Left ventricle myocardium superior (tissue), 1 donor: ENCODE data around the gene CLNK. TPM values are rescaled to one million over a fixed set of nuclear protein-coding genes. Genes with fewer than 3 reads are reported as not detected.

Experiments used
- ATAC-seq: fragments of 200-7000 bp; cut with Tn5 transposase; one replicate; pipeline ENCODE4 v1.9.1; 2020; ENCODE audit warnings: mild to moderate bottlenecking, moderate library complexity
- DNase-seq: peaks from one replicate; pipeline ENCODE4 v3.0.0-alpha.2; 2020
- intact Hi-C: fragments of 100-400 bp; cut with micrococcal nuclease; formaldehyde crosslinking; loops from one replicate; pipeline ENCODE4 v1.11.0; 2022
- total RNA-seq: library from RNA; stranded (reverse); fragmentation: NEBNext Ultra II Directional; extraction: Animal tissue kit (Norgen Biotek cat#: 25700); gene quantifications from one replicate; pipeline ENCODE4 v1.2.1, GENCODE V29; 2021
- donor health status: DM: no; HTN: yes; CAD: no; lungs with severe emphysema.

CLNK gene
- total RNA-seq, 1 donor from 2014 or later, result not detected

DNA sequence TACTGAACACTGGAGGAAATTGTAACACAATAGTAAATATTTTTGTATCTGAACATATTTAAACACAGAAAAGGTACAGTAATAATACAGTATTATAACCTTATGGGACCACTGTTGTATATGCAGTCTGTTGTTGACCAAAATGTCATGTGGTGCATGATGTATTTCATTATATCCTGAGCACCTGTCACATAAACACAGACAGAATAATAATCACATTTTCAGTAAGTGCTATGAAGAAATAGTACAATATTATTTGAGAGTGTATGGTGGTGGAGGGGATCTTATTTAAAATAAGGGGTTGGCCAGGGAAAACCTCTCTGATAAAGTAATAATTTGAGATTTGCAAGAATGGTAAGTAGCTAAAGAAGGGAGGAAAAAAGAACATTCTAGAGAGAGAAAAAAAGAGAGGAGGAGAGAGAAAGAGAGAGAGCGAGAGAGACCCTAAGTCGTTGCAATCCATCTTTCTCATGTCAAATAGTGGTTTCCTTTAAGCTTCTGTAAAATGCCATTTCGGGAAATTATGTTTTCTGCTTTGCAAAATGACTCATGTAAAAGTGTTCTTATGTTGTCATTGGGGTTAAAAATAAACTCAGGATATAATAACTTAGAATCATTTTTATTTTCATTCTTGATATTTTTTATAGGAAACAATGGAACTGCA is 19.3 kb upstream of the CLNK start:
- no peak for DNase-seq
- ATAC-seq, result no peak
- intact Hi-C loops, result no loop called here

DNA sequence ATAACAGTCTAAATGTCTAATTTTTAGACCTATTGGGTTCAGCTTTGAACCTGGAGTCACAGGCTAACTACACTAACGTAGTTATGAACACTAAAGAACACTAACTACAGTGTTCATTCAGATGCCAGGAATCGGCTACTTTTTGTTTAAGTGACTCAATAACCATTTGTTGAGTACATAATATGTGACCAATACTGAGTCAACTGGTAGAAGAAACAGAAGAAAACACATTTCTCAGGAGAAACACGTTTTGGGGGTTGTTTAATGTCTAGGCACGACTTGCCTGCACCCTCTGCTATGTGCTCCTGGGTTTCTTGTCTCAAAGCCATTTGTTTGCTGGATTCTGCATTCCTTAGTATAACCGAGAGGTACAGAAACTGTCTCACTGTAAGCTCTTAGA is 18.6 kb upstream of the CLNK start:
- intact Hi-C loops, result no loop called here
- ATAC-seq, result no peak
- DNase-seq, result no peak

DNA sequence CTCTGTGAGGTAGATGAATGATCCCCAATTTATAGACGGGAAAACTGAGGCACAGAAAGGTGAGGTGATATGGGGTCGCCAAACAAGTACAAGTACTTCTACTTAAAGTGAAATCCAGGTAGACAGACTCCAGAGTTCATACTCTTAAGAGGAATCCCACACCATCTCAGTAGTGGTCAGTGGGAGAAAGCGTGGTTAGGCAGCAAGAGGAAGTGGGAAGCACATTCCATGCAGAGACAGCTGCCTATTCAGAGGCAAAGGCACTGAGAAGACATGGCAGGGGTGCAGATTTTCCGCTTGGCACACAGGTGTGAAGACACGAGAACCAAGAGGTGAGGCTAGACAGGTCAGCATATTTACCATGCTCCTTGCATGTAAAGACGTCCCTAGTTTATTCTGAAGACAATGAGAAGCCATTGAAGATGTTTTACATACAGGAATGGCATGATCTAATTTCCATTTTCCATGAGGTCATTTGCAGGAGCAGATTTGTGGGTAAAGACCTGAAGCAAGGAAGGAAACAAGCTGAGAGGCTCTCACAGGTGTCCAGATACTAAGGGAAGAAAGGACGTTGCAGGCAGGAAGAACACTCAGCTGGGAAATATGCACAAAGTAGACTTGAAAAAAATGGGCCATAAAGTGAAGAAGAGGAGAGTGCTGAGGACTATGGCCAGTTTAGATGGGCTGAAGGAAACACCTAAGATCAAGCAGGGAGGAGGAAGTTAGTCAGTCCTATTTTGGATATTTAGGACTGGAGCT is 17.3 kb upstream of the CLNK start:
- ATAC-seq, result no peak
- intact Hi-C loops, result no loop called here
- DNase-seq, result no peak

DNA sequence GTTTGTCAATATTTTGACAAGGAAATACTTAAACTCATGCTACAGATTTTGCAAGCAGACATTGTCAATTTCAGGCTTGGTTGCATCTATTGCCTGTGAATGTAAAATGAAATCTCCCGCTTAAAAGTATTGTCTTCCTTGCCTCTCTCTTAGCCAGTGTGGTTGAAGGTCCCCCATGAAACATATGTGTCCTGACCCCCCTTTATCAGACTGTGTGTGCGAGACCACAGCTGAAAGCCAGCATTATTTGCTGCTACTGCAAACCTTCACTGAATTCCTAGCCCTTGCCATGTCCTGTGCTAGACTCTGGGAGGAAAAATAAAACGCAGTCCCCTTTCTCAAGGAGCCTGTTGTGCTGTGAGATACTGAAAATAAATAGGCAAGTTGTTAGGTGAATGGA is 16.6 kb upstream of the CLNK start:
- ATAC-seq (no peak), DNase-seq (no peak)
- intact Hi-C loops, result no loop called here

DNA sequence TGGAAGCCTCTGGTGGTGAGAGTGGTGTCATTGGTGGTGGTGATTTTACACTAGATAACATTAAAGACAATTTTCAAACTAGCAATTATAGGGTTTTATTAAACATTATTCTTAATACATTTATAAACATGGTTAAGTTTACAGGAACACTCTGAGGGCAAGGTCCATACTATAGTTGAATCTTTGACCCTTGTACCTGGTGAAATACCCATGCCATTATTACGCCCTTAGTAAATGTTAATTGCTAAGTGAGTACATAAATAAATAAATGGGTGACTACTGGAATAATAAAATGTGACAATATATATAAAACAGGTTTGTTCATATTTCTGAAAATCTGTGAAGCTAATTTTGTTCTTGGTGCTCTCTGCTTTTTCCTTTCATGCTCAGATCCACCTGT is 13.6 kb upstream of the CLNK start:
- ATAC-seq (no peak), DNase-seq (no peak)
- intact Hi-C loops, result no loop called here

DNA sequence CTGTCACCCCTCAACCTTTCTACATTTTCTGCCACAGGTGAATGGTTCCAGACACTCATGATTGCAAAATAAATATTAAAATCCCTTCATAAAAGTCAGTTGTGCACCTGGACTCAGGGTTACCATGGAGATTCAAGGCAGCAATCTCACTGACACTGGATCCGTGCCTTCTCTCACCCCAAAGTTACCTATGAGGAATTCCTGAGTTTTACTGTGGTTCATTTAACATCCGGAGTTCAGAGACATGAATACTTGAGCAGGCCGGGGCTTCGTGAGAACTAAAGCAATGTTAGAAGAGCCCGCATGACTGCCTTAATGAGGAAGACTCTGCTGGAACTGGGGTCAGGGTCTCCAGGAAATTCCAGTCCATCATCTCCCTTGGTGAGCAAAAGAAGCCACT is 12.5 kb upstream of the CLNK start:
- intact Hi-C loops, result no loop called here
- ATAC-seq (no peak), DNase-seq (no peak)

DNA sequence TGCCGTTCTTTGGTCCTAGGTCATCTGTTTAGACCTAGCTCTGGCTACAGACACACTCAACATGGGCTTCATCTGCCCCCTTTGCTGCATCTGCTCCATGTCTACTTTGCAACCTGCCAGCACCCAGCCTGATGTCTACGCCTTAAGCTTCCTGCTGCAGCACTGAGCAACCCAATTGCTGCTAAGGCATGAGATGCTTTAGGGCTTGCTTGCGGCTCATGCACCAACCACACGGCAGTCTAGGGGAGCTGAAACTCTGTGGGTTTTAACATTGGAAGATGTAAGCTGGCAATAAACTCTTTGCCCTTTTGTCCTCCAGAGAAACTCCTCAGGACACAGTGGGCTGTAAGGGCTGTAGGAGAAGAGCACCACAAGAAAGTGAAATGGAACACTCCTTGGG is 11.7 kb upstream of the CLNK start:
- intact Hi-C loops, result no loop called here
- no peak for DNase-seq
- ATAC-seq, result no peak

DNA sequence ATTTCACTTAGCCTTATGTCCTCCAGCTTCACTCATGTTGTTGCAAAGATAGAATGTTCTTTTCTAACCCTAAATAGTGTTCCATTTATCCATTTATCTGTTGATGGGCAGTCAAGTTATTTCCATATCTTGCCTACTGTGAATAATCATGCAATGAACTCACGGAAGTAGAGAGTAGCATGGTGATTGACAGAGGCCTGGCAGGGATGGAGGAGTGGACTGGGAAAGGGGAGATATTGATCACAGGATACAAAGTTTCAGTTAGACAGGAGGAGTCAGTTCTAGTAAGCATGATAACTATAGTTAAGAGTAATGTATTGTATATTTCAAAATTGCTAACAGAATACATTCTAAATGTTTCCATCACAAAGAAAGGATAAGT is 10.3 kb upstream of the CLNK start:
- DNase-seq (no peak), ATAC-seq (no peak)
- intact Hi-C loops, result no loop called here

DNA sequence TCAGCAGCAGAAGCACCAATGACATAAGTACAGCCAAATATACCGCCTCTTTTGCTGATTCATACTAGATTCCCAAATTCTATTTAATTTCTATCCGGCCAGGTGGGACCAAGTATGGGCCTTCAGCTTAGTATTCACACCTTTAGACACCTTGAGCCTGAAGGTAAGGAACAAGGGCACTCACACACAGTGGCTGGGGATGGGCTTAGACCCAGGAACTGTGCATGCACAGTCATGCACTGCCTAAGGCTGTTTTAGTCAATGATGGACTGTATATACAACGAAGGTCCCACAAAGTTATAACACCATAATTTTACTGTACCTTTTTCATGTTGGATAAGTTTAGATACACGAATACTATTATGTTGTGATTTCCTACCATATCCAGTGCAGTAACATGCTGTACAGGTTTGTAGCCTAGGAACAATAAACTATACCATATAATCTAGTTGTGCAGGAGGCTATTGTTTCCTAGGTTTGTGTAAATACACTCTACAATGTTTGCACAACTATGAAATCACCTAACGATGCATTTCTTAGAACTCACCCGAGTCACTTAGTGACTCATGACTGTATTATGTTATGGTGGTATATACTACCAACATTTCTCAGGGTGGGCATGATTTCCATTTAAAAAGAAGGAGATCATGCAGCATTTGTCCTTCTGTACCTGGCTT is 9.7 kb upstream of the CLNK start:
- intact Hi-C loops, result no loop called here
- no peak for ATAC-seq

DNA sequence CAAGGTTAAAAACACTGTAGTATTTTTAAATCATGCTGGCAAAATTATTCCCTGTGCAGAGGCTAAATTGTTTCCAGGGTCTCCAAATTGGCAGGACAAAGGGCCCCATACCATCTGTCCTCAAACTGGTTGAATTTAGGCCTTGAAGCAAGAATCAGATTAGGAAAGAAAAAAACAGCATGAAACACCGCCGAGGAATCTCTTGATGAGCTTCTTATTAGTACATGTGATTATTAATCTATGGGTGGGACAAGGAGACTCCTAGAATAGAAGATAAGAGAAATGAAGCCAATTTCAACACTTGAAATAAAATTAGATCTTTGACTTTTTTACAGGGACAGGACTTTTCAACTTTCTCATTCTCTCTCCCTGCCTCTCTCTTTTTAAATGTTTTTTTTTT is 7.1 kb upstream of the CLNK start:
- ATAC-seq (no peak), DNase-seq (no peak)
- intact Hi-C loops, result no loop called here

More for the DNA sequence above, 9.7 kb upstream of the CLNK start:
- no peak for DNase-seq

DNA sequence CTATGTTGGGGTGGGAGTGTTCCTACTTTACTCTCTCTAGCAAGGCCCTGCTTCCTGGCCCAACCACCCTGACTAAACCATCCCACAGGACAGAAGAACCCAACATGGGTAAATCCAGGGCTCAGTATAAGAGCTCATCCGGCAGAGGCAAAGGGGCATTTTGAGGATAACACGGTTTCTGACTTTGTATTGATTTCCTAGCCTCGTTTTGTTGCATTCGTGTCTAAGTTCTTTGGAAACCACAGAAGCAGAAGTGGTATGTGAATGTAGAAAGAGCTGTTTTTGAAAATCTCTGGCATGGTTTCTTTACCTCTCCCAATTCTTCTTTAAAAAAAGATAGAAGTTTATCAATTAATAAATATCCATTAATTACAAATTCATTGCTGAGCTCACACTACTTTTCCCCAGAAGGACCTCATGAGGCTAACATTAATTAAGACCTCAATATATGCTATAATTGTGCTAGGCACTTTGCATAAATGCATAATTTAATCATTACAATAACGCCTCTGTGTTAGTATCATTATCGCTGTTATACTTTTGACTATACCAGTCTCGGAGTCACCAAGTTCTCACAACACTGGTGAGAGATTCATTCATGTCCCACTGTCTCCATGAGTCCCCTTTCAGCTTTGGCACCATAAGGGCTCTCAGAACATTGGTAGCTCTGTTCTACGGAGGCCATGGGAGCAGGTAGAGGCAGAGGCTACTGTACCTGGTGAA is 5.8 kb upstream of the CLNK start:
- ATAC-seq (no peak), DNase-seq (no peak)
- intact Hi-C loops, result no loop called here

DNA sequence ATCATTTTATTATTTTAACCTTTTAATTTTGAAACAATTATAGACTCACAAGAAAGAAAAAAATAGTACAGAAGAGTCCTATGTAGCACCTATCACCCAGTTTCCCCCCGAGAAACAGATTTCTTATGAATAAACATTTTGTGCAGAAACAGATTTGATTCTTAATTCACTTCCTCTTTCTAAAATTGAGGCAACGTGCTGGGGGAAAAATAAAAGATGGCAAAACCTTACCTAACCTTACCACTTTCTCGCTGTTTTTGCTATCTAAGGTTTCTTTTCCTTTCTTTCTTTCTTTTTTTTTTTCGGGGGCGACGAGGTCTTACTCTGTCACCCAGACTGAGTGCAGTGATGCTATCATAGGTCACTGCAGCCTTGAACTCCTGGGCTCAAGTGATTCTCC is 4.3 kb upstream of the CLNK start:
- no peak for DNase-seq
- intact Hi-C loops, result no loop called here
- ATAC-seq, result no peak

DNA sequence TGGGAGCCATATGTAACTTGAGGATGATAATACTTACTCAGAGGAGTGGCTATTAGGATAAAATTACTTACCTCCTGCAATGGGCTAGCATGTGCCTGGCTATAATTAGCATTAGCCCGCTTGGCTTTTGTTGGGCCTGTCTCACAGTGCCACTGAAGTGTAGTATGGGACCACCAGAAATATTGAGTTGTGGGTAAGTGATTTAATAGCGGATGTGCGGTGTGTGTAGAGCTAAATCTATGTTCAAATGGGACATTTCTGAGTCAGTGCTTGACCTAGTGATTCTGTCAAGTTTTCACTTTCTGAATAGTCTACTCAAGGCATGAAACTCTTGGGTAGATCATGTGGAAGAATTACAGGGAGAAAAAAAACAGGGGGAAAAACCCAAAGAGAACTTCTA is 3.5 kb upstream of the CLNK start:
- DNase-seq, result no peak
- no peak for ATAC-seq
- intact Hi-C loops, result no loop called here

DNA sequence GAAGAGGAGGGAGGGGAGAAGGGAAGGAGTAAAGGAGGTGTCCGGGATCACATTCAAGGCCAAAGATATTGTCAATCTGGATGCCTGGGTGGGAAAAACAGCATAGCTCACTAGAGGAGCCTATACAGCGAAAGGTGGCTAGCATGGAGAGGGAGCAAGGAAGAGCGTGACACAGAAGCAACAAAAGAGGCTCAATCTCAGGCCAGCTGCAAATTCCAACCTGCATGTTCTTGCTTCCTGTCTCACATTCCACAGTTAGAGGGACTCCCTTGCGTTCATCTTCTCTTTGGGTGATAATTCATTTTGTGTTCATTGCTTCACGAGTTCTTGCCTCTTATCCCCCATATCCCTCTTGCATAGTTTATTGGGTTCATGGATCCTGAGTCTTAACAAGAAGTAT is 3.0 kb upstream of the CLNK start:
- ATAC-seq (no peak), DNase-seq (no peak)
- intact Hi-C loops, result no loop called here

DNA sequence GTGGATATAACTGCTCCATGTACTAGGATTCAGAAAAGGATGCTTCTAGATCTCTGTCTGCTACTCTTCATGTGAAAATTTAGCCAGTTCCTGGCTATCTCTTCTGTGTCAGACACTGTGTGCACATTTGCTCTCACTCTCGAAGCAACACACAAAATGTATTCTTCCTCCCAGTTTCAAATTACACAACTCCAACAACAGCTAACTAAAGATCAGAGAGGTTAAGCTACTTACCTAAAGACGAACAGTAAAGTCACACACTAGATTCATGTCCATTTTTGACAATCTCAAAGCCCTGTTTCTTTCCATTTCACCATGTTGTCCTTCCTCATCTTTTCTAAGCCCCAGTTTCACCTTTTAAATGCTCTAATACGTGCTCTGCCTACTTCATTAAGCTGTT is 2.2 kb downstream of the CLNK start:
- ATAC-seq (no peak), DNase-seq (no peak)
- intact Hi-C loops, result no loop called here

DNA sequence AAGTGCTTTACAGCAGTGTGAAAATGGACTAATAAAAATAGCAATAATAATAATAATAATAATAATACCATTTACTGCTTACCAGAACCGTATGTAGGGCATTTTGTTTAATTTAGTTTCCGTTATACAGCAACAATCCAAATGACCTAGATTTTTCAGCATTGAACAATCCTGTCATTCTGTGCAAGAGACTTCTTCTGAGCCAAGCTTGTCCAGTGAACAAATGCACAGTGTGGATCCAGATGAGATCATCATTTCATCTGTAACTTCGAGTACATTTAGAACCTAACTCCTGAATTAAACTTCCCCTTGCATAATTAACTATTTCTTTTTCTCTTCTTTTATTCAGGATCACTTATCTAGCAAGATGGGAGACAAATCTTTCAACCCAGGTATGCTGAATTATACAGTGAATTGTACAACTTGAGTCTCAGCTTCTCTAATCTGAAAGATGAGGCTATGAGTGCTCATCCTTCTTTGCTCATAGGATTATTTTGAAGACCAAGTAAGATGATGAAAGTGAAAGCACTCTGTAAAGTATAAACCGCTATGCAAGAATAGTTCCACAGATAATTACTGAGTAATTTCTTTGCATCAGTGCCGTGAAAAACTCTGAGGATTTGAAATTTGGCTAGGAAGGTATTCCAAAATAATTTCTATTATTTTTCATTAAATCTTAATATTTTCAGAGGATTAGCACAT is 6.6 kb downstream of the CLNK start:
- ATAC-seq, result peak; percentile 76
- intact Hi-C loops, result no loop called here
- DNase-seq, result no peak

DNA sequence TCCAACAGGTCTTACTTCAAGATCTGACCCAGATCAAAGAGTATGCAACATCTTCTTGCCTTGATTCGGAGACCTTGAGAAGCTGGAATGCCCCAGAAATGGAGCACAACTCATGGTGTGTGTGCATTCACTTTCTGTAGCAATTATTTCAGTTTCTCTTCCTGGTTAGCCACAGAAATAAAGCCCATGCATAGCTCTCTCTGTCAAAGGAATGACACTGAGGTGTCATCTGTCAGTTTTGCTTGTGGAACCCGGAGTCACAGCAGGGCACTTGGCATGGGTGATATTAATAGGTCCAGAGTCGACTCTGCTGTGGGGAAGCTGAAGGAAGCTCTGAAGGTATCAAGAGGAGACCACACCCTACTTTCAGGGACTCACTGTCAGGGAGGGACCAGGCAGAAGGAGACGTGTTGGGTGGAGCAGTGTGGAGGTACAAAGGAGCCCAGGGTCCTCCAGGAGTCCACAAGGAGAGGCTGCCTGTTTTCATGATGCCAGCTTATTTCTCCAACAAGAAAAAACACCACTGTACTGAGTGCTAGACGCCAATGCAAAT is 10.7 kb downstream of the CLNK start:
- ATAC-seq, result no peak
- intact Hi-C loops, result no loop called here
- DNase-seq, result no peak

DNA sequence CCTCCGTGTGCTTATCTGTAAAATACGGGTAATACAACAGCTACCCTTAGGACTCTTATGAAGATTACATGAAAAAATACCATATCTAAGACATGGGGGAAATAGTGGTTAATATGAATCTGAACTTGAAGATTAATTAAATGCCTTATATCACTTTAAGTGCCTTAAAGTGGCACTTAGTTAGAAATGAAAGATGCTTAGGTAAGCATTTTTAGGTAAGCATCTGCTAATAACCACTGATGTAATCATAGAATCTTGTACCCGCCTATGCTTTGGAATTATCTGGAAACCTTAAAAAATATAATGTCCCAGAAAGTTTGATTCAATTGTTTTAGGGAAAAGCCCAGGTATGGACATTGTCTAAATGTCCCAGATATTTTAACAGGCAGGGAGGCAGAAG is 12.2 kb downstream of the CLNK start:
- no peak for ATAC-seq

DNA sequence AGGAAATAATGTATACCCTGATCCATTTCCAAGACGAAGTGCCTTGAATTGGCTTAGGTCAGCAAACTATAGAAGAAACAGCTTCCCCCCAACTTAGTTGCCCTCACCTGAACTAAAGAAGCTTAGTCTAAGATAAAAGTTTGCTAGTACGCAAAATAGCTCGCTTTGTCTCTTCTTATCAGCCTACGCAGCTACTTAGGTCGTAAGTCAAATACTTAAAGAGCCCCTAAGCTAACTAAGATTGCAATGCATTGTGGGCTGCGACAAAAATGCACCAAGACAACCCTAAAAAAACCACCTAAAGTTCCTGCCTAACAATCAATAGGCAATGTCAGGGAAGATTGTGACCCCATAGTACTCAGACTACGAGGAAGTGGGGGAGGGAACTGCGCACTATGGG is 12.8 kb downstream of the CLNK start:
- intact Hi-C loops, result no loop called here
- ATAC-seq (no peak), DNase-seq (no peak)

More for the DNA sequence above, 12.2 kb downstream of the CLNK start:
- no peak for DNase-seq
- intact Hi-C loops, result no loop called here
